H1 (cell line): Measurements from ENCODE around the gene PC. TPM values are rescaled to one million over a fixed set of nuclear protein-coding genes. Genes with fewer than 3 reads are reported as not detected.

Source experiments
- CTCF ChIA-PET: fragments of 300-600 bp; sonication (Branson Sonifier 250); formaldehyde crosslinking; loops from one replicate; lab custom pipeline; 2021; ENCODE audit not compliant: partially characterized antibody; lab: Charles Lee
- POLR2A ChIA-PET: fragments of 300-600 bp; sonication (Branson Sonifier 250); formaldehyde crosslinking; loops from one replicate; lab custom pipeline; 2021; ENCODE audit warnings: inconsistent platforms; ENCODE audit not compliant: partially characterized antibody; lab: Charles Lee
- DNase-seq, 2 experiments: peaks; one replicate each; pipeline versions ENCODE4 v3.0.0 to v3.0.0-alpha.2; 2010 to 2022; ENCODE audit warnings: low spot score in 2 of 2, low read depth in 1 of 2, mixed read lengths in 1 of 2
- FAIRE-seq: peaks from 2 replicates; lab custom pipeline; 2011; peaks lifted over from hg19 to GRCh38; lab: Jason Lieb, UNC
- H2AFZ ChIP-seq: 2 replicates; pipeline ENCODE4 v1.8.1; 2012; ENCODE audit warnings: low read length, inconsistent platforms
- H2AK5ac ChIP-seq: 2 replicates; pipeline ENCODE4 v1.6.1; 2013; ENCODE audit warnings: low read depth, low read length
- H2BK120ac ChIP-seq: replicated peaks from 2 replicates; pipeline ENCODE3; 2013; ENCODE audit warnings: low read depth, low read length, inconsistent platforms
- H2BK12ac ChIP-seq: 2 replicates; pipeline ENCODE4 v1.6.1; 2013; ENCODE audit warnings: low read depth, low read length
- H2BK15ac ChIP-seq: 2 replicates; pipeline ENCODE4 v1.6.1; 2013; ENCODE audit warnings: low read length
- H2BK20ac ChIP-seq: 2 replicates; pipeline ENCODE4 v1.6.1; 2013; ENCODE audit warnings: low read length
- H2BK5ac ChIP-seq: 2 replicates; pipeline ENCODE4 v1.6.1; 2013; ENCODE audit warnings: low read depth, low read length
- H3K14ac ChIP-seq: 2 replicates; pipeline ENCODE4 v1.6.1; 2013; ENCODE audit warnings: inconsistent platforms; ENCODE audit not compliant: insufficient read length
- H3K18ac ChIP-seq: 2 replicates; pipeline ENCODE4 v1.6.1; 2013; ENCODE audit warnings: low read length; ENCODE audit errors: extremely low read depth
- H3K23ac ChIP-seq: 2 replicates; pipeline ENCODE4 v1.6.1; 2013; ENCODE audit warnings: inconsistent platforms; ENCODE audit not compliant: insufficient read length
- H3K23me2 ChIP-seq: 2 replicates; pipeline ENCODE4 v1.6.1; 2013; ENCODE audit warnings: low read depth, low read length
- H3K27ac ChIP-seq: 2 replicates; pipeline ENCODE4 v1.6.1; 2011; ENCODE audit warnings: low read depth, low read length, inconsistent platforms
- H3K27me3 ChIP-seq, 4 experiments: replicated peaks in 1 of 4; 1 replicate in 1 of 4; 2 replicates in 3 of 4; pipeline versions ENCODE4 v1.6.1 to v1.8.1; 2011 to 2013; ENCODE audit warnings: low read length in 3 of 4, mild to moderate bottlenecking in 3 of 4, inconsistent platforms in 2 of 4, mixed read lengths in 2 of 4, moderate library complexity in 1 of 4; ENCODE audit not compliant: control insufficient read depth in 3 of 4, insufficient read depth in 3 of 4; ENCODE audit errors: extremely low read depth in 1 of 4
- H3K36me3 ChIP-seq, 4 experiments: 2 replicates each; pipeline versions ENCODE4 v1.6.1 to v1.8.1; 2011 to 2013; ENCODE audit warnings: mild to moderate bottlenecking in 4 of 4, low read length in 3 of 4, moderate library complexity in 2 of 4, control low read depth in 1 of 4, inconsistent platforms in 1 of 4; ENCODE audit not compliant: insufficient read depth in 4 of 4, control insufficient read depth in 2 of 4
- H3K4ac ChIP-seq: replicated peaks from 2 replicates; pipeline ENCODE3; 2013; ENCODE audit warnings: low read length, low read depth, mixed read lengths, inconsistent platforms; ENCODE audit not compliant: insufficient read length
- H3K4me1 ChIP-seq, 4 experiments: replicated peaks in 1 of 4; 1 replicate in 1 of 4; 2 replicates in 3 of 4; pipeline versions ENCODE4 v1.6.1 to v1.8.1; 2011 to 2013; ENCODE audit warnings: low read length in 3 of 4, inconsistent platforms in 2 of 4, mixed read lengths in 1 of 4; ENCODE audit not compliant: insufficient read depth in 4 of 4, control insufficient read depth in 3 of 4
- H3K4me2 ChIP-seq, 2 experiments: 2 replicates each; pipeline versions ENCODE4 v1.6.1 to v1.8.1; 2011 to 2013; ENCODE audit warnings: low read depth in 2 of 2, low read length in 2 of 2, control low read depth in 1 of 2, inconsistent platforms in 1 of 2, mild to moderate bottlenecking in 1 of 2; ENCODE audit not compliant: insufficient read depth in 1 of 2
- H3K4me3 ChIP-seq, 4 experiments: fragments of 200-600, 300-600 bp in 1 of 4; sonication (generic), shearing (Covaris generic), sonication (Bioruptor Twin) in 1 of 4; 2 replicates each; pipeline versions ENCODE4 v1.5.1 to v1.8.1; 2011 to 2016; ENCODE audit warnings: low read length in 4 of 4, low read depth in 3 of 4, control low read depth in 2 of 4, inconsistent platforms in 2 of 4, mild to moderate bottlenecking in 2 of 4, mixed read lengths in 1 of 4, moderate library complexity in 1 of 4; ENCODE audit not compliant: insufficient read depth in 2 of 4; ENCODE audit errors: extremely low read depth in 1 of 4
- H3K56ac ChIP-seq: replicated peaks from 2 replicates; pipeline ENCODE3; 2013; ENCODE audit warnings: low read depth, mild to moderate bottlenecking, mixed read lengths, low read length, inconsistent platforms; ENCODE audit not compliant: insufficient read length
- H3K79me1 ChIP-seq: 2 replicates; pipeline ENCODE4 v1.6.1; 2013; ENCODE audit warnings: low read depth, low read length, control low read depth
- H3K79me2 ChIP-seq, 2 experiments: 2 replicates each; pipeline versions ENCODE4 v1.6.1 to v1.8.1; 2012 to 2013; ENCODE audit warnings: low read length in 2 of 2, mild to moderate bottlenecking in 2 of 2, inconsistent platforms in 1 of 2; ENCODE audit not compliant: insufficient read depth in 2 of 2, control insufficient read depth in 1 of 2
- H3K9ac ChIP-seq, 4 experiments: replicated peaks in 1 of 4; 1 replicate in 1 of 4; 2 replicates in 3 of 4; pipeline versions ENCODE4 v1.6.1 to v1.8.1; 2011 to 2013; ENCODE audit warnings: low read depth in 3 of 4, low read length in 3 of 4, control low read depth in 2 of 4, mild to moderate bottlenecking in 2 of 4, moderate library complexity in 2 of 4, inconsistent platforms in 1 of 4; ENCODE audit errors: extremely low read depth in 1 of 4
- H3K9me3 ChIP-seq, 2 experiments: 2 replicates each; pipeline versions ENCODE4 v1.6.1 to v1.8.1; 2012 to 2013; ENCODE audit warnings: mild to moderate bottlenecking in 2 of 2, moderate library complexity in 2 of 2, control low read depth in 1 of 2, inconsistent platforms in 1 of 2, low read depth in 1 of 2, low read length in 1 of 2, mixed read lengths in 1 of 2; ENCODE audit not compliant: insufficient read depth in 2 of 2
- H4K20me1 ChIP-seq, 2 experiments: replicated peaks in 1 of 2; 2 replicates each; pipeline versions ENCODE3 to v1.8.1; 2011 to 2013; ENCODE audit warnings: inconsistent platforms in 2 of 2, low read length in 2 of 2, mild to moderate bottlenecking in 1 of 2; ENCODE audit not compliant: insufficient read depth in 2 of 2, control insufficient read depth in 1 of 2
- H4K5ac ChIP-seq: 2 replicates; pipeline ENCODE4 v1.6.1; 2013; ENCODE audit warnings: low read length, low read depth, mixed read lengths, inconsistent platforms; ENCODE audit not compliant: insufficient read length
- H4K8ac ChIP-seq: 2 replicates; pipeline ENCODE4 v1.8.0; 2013; ENCODE audit warnings: mild to moderate bottlenecking, moderate library complexity, low read length, inconsistent platforms; ENCODE audit not compliant: insufficient read depth; ENCODE audit errors: extremely low read depth
- H4K91ac ChIP-seq: replicated peaks from 2 replicates; pipeline ENCODE3; 2013; ENCODE audit warnings: low read length, mixed read lengths, inconsistent platforms; ENCODE audit not compliant: insufficient read length
- YY1 ChIP-seq: IDR thresholded peaks from 2 replicates; pipeline ENCODE4 v1.6.1; 2011; ENCODE audit warnings: low read depth, mild to moderate bottlenecking, low read length
- WGBS, 2 experiments: shearing (Covaris generic) in 1 of 2; methylation state at CpG; one replicate each; pipeline versions ENCODE4 v1.1.6 to v1.1.7; 2013 to 2015; ENCODE audit warnings: low lambda C conversion rate in 2 of 2, mixed read lengths in 2 of 2, inconsistent platforms in 1 of 2, low coverage in 1 of 2, missing lambda C conversion rate in 1 of 2; ENCODE audit not compliant: insufficient replicate concordance in 2 of 2, insufficient coverage in 1 of 2, insufficient read length in 1 of 2; ENCODE audit errors: extremely low coverage in 1 of 2, missing lambda C conversion rate in 1 of 2; 5-methylcytosine and 5-hydroxymethylcytosine counted together
- polyA plus RNA-seq, 7 experiments: library from polyadenylated mRNA; depleted of rRNA in 3 of 7; stranded (reverse) in 5 of 7; unstranded in 2 of 7; fragments of >200 nt in 5 of 7; fragments of 200-250 nt in 2 of 7; gene quantifications; 1 replicate in 5 of 7; 2 replicates in 1 of 7; 4 replicates in 1 of 7; pipeline versions ENCODE4 v1.2.1 to v1.2.3, GENCODE V29; 2011 to 2013; ENCODE audit warnings: missing spikeins in 2 of 7, mixed read lengths in 2 of 7
- total RNA-seq: library from RNA; stranded (reverse); fragmentation: NEBNext Ultra II Directional; extraction: Animal tissue kit (Norgen Biotek cat#: 25700); gene quantifications from 2 replicates; pipeline ENCODE4 v1.2.1, GENCODE V29; 2021

Gene PC
- total and polyA plus RNA-seq, 2 of the 8 experiments (the other 6 are each of a cell fraction or from before 2014, with no cell fraction given) = 11.5 to 27.5 TPM

- Histone ChIP-seq H3K79me1 (no peaks in the 10 kb centered on the region), H2BK5ac (no peak overlapping the region), H3K9me3 (no peaks in the 10 kb centered on the region), H3K9ac (no peak overlapping the region), H4K20me1 (no peaks in the 10 kb centered on the region), H4K5ac (no peak overlapping the region), H3K23me2 (no peaks in the 10 kb centered on the region), H3K4me3 (no peak overlapping the region), H3K23ac (no peak overlapping the region), H3K4me2 (no peak overlapping the region), H3K4ac (no peak overlapping the region), H2BK20ac (no peak overlapping the region), H4K8ac (no peak overlapping the region), H2BK15ac (no peak overlapping the region), H3K56ac (no peak overlapping the region), H3K36me3 (no peaks in the 10 kb centered on the region), H3K27ac (no peak overlapping the region), H3K4me1 (peaks cover 2 to 14% (median 4%) of the 10 kb centered on the region in 4 experiments; a peak in 4 of 7 replicates), H2AK5ac (no peak overlapping the region), H4K91ac (no peak overlapping the region), H2AFZ (no peak overlapping the region), H2BK12ac (no peak overlapping the region), H3K79me2 (no peaks in the 10 kb centered on the region), H3K18ac (no peak overlapping the region), H2BK120ac (no peak overlapping the region), H3K27me3 (no peaks in the 10 kb centered on the region), H3K14ac (no peak overlapping the region)
- FAIRE-seq (no peak), DNase-seq (no peak)
- ChIA-PET CTCF (interaction anchor here (1.1 to 1.3 kb wide), 2 partner anchors 49 to 88 kb away, joined by 3 read pairs; no protein-coding TSS in a partner anchor), POLR2A (no interaction called here)
- 97% methylated on average over 10 of the region's 10 CpGs; no CpG with 5 or more reads in 1 of the 2 experiments for WGBS, 2 experiments
- TF ChIP-seq YY1 = no peak
Measured at GRCh38 chr11:66888282-66888681, 69.9 kb downstream of the PC start.
